HS-27A (cell line): ENCODE results near the gene HSPA2.
"Not testable (repeated sequence)": the region's sequence is repeated elsewhere in the genome, so short reads cannot be mapped to it uniquely, and the experiment has no call there.

Experiments used
- DNase-seq: peaks from one replicate; pipeline ENCODE4 v3.0.0-alpha.2; 2012; ENCODE audit warnings: low read depth, missing footprints

HSPA2 gene

DNA sequence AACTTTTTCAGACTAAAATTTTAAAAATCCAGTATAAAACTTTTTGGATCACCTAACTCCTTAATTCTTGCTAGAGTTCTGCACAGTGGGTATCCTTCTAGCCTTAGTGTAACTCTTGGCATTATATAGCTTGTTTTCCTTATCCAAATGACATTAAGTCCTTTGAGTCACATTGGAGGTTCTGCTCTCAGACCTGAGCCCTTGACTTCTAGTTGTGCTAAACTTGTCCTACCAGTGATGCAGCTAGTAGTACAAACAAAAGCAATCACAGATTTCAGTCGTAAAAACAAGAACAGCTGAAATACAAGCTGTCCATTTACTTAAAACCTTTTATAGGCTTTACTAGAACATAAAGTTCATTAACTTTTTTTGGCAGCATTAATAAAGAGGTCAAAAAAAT lies 25.5 kb upstream of the HSPA2 start:
- DNase-seq: no peak

DNA sequence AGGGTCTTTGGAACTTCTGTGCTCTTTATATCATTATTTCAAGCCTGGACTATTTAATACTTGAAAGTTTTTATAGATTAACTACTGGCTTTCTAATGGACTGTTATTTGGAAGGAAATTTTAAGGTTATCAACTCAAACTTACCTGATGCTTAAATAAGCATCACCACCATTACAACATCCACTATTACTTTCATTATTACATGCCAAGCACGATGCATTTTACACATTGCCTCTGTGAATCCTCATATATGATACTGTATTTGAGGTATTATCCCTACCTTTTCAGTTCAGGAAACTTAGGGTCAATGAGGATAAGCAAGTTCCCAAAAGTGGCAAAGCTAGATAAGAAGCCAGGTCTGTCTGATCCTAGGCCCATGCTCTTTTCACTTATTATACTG lies 23.6 kb upstream of the HSPA2 start:
- DNase-seq: no peak

DNA sequence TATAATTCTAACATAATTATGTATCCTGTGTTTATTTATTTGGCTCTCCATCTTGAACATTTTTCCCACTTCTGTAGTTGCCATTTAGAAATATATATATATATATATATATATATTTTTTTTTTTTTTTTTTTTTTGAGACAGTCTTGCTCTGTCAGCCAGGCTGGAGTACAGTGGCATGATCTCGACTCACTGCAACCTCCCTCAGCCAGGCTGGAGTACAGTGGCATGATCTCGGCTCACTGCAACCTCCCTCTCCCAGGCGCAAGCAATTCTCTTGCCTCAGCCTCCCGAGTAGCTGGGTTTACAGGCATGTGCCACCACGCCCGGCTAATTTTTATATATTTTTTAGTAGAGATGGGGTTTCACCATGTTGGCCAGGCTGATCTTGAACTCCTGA lies 22.9 kb upstream of the HSPA2 start:
- DNase-seq: not testable (repeated sequence)

DNA sequence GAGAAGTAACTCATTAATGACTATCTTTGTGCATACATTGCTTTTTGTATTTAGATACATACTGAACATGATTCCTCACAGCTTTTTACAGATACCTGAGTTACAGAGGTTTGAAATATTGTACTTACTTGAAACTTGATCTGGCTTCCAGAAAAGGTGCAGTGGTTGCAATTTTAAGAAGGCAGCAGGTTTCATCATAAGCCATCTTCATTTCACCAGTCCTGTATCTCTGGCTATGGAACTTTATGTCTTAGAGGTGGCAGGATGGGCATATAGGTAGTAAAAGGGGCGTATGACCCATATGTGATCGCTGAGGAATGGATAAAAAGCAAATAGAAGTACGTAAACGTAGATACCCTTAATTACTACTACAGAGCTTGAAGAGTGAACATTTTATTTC lies 22.3 kb upstream of the HSPA2 start:
- DNase-seq: no peak

DNA sequence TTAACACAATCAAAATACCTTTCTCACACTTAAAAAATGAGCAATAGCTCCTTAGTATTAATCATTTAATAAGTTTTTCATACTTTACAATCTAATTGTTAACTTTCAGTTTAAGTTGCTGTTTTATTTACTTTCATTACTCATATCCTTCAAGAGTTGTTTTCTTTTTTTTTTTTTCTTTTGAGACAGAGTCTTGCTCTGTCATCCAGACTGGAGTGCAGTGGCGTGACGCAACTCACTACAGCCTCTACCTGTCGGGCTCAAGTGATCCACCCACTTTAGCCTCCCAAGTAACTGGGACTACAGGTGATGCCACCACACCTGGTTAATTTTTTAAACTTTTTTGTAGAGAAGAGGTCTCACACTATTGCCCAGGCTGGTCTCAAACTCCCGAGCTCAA lies 19.8 kb upstream of the HSPA2 start:
- DNase-seq: no peak

DNA sequence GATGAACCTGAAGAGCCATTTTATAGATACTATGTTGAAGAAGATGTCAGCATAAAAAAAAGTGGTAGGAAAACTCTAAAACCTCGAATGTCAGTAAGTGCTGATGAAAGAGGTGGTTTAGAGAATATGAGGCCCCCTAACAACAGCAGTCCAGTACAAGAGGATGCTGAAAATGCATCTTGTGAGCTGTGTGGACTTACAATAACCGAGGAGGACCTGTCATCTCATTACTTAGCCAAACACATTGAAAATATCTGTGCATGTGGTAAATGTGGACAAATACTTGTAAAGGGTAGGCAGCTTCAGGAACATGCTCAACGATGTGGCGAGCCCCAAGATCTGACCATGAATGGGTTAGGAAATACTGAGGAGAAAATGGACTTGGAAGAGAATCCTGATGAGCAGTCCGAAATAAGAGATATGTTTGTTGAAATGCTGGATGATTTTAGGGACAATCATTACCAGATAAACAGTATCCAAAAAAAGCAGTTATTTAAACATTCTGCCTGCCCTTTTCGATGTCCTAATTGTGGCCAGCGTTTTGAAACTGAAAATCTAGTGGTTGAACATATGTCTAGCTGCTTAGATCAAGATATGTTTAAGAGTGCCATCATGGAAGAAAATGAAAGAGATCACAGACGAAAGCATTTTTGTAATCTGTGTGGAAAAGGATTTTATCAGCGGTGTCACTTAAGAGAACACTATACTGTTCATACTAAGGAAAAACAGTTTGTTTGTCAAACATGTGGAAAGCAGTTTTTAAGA lies 17.8 kb upstream of the HSPA2 start:
- DNase-seq: no peak

DNA sequence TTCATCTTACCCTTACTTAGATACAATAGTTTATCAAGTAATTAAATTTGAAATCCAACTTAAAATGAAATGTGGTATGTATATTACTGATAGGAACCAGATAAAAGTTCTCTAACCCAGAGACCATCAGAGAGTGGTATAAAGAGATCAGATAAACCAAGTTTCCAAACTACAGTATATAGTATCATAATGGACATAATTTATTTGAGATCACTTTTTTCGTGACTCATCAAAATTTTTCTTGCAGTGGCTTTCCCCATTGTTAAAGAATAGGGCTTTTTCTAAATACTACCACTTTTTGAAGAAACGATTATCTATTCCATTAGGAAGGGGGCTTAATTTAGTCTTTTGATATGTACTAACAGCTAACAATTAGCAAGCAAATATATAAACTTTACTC lies 15.2 kb upstream of the HSPA2 start:
- DNase-seq: no peak

DNA sequence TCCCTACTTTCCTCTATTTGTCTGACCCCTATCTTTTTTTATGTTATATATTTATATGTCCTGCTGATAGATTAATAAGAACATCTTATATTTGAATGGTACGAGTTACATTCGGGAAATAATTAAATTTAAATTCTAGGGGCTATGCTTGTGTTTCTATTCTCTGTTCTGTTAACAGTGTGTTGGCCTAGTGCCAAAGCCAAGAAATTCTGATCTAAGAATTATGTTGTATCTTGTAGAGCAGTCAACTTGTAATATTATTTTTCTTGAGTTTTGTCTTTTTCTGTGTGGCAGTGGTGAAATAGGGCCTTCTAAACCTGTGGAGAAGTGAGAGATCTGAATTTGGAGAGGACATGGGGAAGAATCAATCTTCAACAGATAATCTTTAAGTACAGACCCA lies 9.0 kb upstream of the HSPA2 start:
- no peak for DNase-seq

DNA sequence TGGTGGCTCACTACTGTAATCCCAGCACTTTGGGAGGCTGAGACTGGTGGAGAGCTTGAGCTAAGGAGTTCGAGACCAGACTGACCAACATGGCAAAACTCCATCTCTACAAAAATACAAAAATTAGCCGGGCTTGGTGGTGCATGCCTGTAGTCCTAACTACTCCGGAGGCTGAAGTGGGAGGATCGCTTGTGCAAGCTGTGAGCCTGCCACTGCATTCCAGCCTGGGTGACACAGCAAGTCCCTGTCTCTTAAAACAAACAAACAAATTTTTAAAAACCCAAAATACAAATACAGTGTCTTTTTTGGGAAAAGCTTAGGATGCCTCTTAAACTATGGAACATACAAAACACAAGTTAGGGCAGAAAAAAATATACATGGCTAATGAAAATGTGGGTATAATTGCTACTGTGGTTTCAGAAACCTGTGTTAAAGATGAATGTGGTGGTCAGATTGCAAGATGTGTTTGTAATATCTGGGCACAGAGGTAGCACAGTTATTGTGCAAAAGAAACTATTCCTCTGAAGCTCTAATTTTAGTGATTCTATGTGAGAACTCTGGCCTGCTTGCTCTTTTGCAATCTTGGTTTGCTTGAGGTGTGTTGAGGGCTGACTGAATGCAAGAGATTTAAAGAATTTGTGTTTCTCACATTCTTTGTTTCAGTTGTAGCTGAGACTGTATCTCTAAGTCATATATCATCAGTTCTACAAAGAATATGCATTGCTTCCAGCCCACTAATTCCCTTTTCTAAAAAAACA lies 3.9 kb upstream of the HSPA2 start:
- no peak for DNase-seq

DNA sequence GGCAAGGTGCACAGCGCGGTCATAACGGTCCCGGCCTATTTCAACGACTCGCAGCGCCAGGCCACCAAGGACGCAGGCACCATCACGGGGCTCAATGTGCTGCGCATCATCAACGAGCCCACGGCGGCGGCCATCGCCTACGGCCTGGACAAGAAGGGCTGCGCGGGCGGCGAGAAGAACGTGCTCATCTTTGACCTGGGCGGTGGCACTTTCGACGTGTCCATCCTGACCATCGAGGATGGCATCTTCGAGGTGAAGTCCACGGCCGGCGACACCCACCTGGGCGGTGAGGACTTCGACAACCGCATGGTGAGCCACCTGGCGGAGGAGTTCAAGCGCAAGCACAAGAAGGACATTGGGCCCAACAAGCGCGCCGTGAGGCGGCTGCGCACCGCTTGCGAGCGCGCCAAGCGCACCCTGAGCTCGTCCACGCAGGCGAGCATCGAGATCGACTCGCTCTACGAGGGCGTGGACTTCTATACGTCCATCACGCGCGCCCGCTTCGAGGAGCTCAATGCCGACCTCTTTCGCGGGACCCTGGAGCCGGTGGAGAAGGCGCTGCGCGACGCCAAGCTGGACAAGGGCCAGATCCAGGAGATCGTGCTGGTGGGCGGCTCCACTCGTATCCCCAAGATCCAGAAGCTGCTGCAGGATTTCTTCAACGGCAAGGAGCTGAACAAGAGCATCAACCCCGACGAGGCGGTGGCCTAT lies 875 bp downstream of the HSPA2 start:
- DNase-seq: no peak

DNA sequence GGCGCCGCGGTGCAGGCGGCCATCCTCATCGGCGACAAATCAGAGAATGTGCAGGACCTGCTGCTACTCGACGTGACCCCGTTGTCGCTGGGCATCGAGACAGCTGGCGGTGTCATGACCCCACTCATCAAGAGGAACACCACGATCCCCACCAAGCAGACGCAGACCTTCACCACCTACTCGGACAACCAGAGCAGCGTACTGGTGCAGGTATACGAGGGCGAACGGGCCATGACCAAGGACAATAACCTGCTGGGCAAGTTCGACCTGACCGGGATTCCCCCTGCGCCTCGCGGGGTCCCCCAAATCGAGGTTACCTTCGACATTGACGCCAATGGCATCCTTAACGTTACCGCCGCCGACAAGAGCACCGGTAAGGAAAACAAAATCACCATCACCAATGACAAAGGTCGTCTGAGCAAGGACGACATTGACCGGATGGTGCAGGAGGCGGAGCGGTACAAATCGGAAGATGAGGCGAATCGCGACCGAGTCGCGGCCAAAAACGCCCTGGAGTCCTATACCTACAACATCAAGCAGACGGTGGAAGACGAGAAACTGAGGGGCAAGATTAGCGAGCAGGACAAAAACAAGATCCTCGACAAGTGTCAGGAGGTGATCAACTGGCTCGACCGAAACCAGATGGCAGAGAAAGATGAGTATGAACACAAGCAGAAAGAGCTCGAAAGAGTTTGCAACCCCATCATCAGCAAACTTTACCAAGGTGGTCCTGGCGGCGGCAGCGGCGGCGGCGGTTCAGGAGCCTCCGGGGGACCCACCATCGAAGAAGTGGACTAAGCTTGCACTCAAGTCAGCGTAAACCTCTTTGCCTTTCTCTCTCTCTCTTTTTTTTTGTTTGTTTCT lies 1.7 kb downstream of the HSPA2 start:
- no peak for DNase-seq

DNA sequence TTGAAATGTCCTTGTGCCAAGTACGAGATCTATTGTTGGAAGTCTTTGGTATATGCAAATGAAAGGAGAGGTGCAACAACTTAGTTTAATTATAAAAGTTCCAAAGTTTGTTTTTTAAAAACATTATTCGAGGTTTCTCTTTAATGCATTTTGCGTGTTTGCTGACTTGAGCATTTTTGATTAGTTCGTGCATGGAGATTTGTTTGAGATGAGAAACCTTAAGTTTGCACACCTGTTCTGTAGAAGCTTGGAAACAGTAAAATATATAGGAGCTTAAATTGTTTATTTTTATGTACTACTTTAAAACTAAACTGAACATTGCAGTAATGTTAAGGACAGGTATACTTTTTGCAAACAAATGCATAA lies 2.3 kb downstream of the HSPA2 start:
- DNase-seq: no peak

DNA sequence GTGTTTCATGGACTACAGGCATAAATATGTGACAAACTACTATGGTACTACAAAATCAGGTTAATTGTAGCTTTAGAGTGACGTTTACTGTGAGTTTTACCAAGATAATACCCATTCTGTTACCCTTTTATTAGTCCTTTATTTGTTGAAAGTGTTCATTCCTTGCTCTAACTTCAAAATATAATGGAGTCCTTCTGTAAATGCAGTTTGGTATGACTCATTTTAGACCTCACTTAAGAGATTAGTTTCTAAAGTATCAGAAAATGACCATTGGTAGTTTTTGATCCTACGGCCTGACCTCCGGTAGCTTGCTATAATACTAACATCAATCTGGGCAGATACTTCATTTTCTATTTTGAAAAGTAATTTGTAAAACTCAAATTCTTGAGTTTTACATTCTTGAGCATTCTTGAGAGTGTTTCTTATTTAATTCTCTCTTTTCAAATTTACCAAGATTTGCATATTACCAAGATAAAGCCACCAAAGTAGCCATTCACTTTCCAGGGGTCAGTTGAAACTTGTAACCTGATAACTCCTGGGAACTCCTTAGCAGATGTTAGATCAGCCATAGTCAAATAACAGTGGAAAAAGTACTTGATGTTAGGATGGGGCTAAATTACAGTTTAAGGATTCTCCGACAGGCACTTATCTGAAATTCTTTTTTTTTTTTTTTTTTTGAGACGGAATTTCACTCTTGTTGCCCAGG lies 4.2 kb downstream of the HSPA2 start:
- DNase-seq: no peak

DNA sequence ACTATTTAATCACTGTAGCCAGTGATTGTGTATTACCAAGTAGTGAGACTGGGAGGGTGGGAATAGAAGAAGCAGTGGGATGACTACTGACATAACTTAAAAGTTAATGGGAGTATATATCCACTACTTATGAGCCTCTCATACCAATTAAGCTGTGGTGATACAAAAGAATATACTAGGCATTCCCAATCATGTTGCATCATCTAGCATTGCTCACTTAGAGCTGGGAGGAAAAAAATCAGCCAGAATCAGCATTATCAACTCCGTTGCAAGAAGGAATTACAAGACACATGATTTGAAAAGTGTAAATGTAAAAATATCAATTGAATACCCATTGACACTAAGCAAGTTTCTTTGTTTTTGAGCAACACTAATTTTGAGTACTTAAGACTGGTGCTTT lies 8.5 kb downstream of the HSPA2 start:
- no peak for DNase-seq

DNA sequence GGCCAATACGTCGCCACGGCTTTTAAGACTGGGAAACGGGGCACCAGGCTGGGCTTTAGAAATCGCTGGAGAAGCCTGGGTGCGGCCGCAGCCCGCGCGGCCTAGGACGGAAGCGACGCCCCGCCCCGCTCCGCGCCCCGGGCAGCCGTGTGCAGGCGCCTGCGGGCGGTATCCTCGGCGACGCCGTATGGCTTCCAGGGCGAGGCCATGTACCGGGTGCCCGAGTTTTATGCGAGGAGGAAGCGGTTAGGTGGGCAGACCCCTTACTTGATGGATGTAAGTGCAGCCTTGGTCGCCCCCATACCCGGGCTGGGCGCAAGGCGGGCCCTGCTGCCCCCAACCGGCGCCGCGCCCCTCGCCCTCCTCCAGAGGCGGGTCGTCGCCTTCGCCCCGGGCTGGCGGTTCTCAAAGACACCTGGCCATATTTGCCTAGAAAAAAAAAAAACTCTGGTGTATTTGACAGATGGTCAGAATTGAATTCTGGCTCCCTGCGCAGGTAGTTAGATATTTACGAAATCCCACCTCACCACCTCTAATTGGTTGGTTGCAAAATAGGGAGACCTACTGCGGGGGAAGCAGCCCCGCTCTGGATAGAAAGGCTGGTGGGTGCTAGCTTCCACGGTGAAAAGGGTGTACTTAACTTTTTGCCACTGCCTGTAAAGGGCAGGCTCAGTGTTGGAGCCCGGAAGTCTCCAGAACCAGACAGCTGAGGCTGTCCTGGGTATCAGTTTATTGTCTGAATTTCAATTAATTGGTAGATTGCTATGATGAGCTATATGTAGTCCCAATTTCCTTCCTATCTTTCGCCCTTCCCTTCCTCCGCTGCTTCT lies 9.5 kb downstream of the HSPA2 start, which contains the start of gene PPP1R36:
Gene PPP1R36, plus strand, starts transcription at position 171 of the 830 bp plus-strand sequence. Its CDS starts 37 bp downstream, at position 208.
- DNase-seq: no peak

DNA sequence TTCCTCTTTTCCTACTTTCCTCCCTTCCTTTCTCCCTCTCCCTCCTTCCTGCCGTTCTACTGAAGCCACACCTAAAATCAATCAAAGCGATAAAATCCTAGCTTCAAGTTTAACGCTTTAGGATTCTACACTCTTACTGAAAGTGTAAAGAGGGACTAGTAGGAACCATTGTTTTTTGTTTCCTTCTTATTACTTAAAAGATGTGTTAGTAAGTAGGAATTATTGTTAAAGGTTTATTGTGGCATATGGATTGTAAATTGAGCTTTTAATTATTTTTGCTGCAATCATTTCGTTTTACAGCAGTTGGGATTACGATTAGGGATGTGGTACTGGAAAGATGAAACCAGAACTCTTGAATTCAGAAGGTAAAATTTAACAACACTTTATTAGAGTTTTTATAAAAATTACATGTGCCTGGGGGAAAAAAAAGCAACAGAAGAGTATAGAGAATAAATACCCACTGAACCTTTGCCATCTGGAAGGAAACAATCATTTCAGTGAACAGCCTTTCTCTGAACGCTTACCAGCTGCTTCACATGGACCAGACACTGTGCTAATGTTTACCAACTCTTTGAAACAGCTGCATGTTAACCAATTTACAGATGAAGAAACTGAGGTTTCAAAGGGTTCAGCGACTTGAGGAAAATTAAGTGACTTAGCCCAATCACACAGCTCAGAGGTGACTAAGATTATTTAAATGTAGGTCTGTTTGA lies 10.2 kb downstream of the HSPA2 start:
- no peak for DNase-seq

DNA sequence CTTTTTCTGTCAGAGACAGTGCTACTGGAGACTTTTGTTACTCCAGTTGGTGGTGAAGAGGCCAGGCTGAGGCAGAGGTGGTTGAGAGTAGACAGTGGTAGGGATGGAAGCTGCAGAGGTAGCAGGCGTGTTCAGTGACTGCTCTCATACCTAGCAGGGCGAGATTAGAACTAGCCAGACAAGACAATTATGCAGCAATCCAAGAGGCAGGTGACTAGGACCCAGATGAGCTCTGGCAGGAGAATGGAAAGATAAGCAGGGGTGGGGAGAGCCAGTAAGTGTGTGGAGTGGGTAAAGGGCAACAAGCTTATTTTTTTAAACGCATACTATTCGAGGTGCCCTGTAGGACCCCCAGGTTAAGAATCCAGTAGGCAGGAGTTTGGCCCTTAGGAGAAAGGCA lies 14.0 kb downstream of the HSPA2 start:
- DNase-seq: no peak

DNA sequence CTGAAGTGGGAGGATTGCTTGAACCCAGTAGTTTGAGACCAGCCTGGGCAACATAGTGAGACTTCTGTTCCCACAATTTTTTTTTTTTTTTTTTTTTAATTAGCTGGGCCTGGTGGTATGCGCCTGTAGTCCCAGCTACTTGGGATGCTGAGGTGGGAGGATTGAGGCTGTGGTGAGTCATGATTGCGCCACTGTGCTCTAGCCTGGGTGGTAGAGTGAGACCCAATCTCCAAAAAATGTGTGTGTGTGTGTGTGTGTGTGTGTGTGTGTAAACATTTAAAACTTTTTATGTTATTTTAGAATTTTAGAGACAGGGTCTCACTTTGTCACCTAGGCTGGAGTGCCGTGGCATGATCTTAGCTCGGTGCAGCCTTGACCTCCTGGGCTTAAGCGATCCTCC lies 16.0 kb downstream of the HSPA2 start:
- DNase-seq: peak; percentile 55

DNA sequence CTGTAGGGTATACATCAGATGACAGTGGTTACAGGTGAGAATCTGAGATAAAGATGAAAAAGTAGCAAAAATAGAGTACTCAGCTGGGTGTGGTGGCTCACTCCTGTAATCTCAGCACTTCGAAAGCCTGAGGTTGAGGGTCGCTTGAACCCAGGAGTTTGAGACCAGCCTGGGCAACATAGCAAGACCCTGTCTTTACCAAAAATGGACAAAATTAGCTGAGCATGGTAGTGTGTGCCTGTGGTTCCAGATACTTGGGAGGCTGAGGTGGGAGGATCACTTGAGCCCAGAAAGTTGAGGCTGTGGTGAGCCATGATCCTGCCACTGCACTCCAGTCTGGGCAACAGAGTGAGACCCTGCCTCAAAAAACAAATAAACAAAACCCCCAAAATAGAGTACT lies 17.7 kb downstream of the HSPA2 start:
- DNase-seq: not testable (repeated sequence)

DNA sequence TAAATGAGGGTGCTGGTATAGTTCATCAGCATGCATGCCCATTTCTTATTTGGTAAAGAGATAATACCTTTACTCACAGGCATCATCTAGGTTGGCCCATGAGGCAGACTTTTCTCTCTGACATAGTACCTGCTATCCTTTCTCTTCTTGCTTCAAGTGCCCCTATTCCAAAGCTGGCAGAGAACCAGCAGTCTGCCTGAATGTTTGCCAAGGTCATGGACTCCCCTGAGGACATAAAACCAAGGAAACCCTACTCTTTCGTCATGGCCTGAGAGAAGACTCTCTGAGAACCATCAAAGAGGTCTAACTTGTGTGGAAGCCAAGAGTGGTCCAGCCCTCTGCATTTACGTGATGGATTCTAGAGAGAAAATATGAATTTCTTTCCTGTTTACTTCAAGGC lies 21.1 kb downstream of the HSPA2 start:
- no peak for DNase-seq
